Measurements from ENCODE around the gene ZNF662.

GRCh38 chr3:42867138-42867537, 38.8 kb upstream of the ZNF662 start:
- no peak for TF ChIP-seq CTCF (IDR thresholded peaks at IDR 0.05)
- TF ChIP-seq POLR2A (IDR thresholded peaks at IDR 0.05): no peak

Data from uterus (tissue), 2 donors.